Astrocyte (in vitro differentiated cells and primary cell): Measurements from ENCODE around the gene GBGT1.

ENCODE experiments used
- EZH2 ChIP-seq: IDR thresholded peaks from 2 replicates; pipeline ENCODE4 v1.6.1; 2012; ENCODE audit warnings: mild to moderate bottlenecking, low read length, inconsistent platforms; ENCODE audit not compliant: insufficient read depth
- TF ChIP-seq, protein P1 (sequence below): IDR thresholded peaks from 2 replicates; pipeline ENCODE4 v1.5.1; 2011; ENCODE audit warnings: low read depth, mild to moderate bottlenecking, inconsistent platforms, low read length, moderate library complexity; ENCODE audit not compliant: insufficient read depth

DNA sequence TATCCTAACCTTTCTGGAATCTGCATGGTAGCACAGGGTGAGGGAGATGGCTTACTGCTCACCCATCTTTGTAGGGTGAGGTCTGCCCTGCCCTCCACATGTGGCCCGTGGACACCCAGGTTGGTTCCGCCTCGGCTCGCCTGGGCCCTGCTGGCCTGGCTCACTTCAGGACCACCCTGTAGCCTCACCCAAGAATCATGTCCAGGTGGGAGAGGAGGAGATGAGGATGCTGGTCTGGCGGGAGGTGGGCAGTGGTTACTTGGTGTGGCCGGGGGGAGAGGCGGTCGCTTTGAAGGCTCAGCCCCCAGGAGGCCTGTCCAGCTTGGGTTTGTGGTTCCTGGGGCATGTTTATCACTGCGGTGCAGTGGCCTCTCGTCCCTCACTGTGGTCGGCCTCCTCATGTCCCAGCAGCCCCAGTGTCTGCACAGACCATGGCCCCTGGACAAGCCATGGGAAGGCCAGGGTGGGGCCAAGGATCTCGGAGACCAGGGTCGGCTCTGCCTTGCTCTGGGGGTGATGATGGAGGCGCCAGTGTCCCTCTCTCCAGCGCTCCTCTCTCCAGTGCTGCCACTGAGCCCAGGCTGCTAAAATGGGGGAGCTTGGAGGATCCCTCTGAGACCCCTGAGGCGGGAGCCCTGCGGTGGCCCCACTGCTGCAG lies 40.8 kb upstream of the GBGT1 start:
- TF ChIP-seq, protein P1, sequence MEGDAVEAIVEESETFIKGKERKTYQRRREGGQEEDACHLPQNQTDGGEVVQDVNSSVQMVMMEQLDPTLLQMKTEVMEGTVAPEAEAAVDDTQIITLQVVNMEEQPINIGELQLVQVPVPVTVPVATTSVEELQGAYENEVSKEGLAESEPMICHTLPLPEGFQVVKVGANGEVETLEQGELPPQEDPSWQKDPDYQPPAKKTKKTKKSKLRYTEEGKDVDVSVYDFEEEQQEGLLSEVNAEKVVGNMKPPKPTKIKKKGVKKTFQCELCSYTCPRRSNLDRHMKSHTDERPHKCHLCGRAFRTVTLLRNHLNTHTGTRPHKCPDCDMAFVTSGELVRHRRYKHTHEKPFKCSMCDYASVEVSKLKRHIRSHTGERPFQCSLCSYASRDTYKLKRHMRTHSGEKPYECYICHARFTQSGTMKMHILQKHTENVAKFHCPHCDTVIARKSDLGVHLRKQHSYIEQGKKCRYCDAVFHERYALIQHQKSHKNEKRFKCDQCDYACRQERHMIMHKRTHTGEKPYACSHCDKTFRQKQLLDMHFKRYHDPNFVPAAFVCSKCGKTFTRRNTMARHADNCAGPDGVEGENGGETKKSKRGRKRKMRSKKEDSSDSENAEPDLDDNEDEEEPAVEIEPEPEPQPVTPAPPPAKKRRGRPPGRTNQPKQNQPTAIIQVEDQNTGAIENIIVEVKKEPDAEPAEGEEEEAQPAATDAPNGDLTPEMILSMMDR = no peak
- TF ChIP-seq EZH2 = no peak
